Esophagus (tissue), 2 donors: Measurements from ENCODE around the gene ADAM23. TPM values are rescaled to one million over a fixed set of nuclear protein-coding genes. Genes with fewer than 3 reads are reported as not detected.

Source experiments
- H3K27ac ChIP-seq, 2 donors: one replicate each; pipeline ENCODE4 v1.5.1; 2013; ENCODE audit warnings: low read depth in 2 of 2, mild to moderate bottlenecking in 2 of 2, inconsistent platforms in 1 of 2, low read length in 1 of 2, moderate library complexity in 1 of 2
- H3K27me3 ChIP-seq, 2 donors: one replicate each; pipeline ENCODE4 v1.6.1; 2013; ENCODE audit warnings: low read length in 2 of 2, control low read depth in 1 of 2, mild to moderate bottlenecking in 1 of 2; ENCODE audit not compliant: insufficient read depth in 2 of 2, control insufficient read depth in 1 of 2
- H3K36me3 ChIP-seq, 2 donors: one replicate each; pipeline ENCODE4 v1.6.1; 2013; ENCODE audit warnings: low read length in 1 of 2; ENCODE audit not compliant: control insufficient read depth in 2 of 2, insufficient read depth in 2 of 2
- H3K4me1 ChIP-seq, 2 donors: one replicate each; pipeline ENCODE4 v1.6.1; 2013; ENCODE audit warnings: low read length in 1 of 2; ENCODE audit not compliant: control insufficient read depth in 2 of 2, insufficient read depth in 2 of 2
- H3K4me3 ChIP-seq, 2 donors: one replicate each; pipeline ENCODE4 v1.5.1; 2013; ENCODE audit warnings: low read length in 2 of 2, mild to moderate bottlenecking in 2 of 2, low read depth in 1 of 2, moderate library complexity in 1 of 2
- H3K9me3 ChIP-seq, 2 donors: one replicate each; pipeline ENCODE4 v1.6.1; 2013; ENCODE audit warnings: mild to moderate bottlenecking in 2 of 2, low read depth in 1 of 2, low read length in 1 of 2, moderate library complexity in 1 of 2; ENCODE audit not compliant: control insufficient read depth in 2 of 2, insufficient read depth in 1 of 2
- WGBS, 2 donors: extraction: QIAGEN DNeasy Blood & Tissue Kit; methylation state at CpG; one replicate each; pipeline ENCODE4 v1.1.7; 2013; 5-methylcytosine and 5-hydroxymethylcytosine counted together
- polyA plus RNA-seq, 2 donors: library from polyadenylated mRNA; stranded (reverse); fragments of 200-250 nt; gene quantifications; one replicate each; pipeline ENCODE4 v1.2.3, GENCODE V29; 2013
- donor health status: healthy with polysubstance abuse.
- donor health status: Bipolar disorder and iron deficiency.

ADAM23 gene
- polyA plus RNA-seq, 2 donors = 1.6 to 2.3 TPM

DNA sequence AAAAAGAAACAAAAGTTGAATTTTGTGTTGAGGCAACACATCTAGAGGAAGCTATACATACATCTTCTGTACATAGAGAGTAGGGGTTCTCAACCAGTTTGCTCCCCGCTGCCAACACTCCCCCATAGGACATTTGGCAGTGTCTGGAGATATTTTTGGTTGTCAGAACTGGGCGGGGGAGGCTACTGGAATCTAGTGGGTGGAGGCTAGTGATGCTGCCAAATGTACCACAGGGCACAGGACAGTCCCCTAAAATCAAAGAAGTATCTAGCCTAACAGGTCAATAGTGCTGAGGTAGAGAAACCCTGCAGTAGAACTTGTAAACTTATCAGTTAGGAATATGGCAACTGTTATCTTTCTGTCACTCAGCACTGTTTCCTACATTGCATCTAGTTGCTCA, 21.3 kb downstream of the ADAM23 start:
- Histone ChIP-seq H3K27me3 (no peaks in the 10 kb centered on the region), H3K4me1 (no peaks in the 10 kb centered on the region), H3K27ac (no peak overlapping the region), H3K9me3 (peaks cover 0 to 2% of the 10 kb centered on the region in 2 donors), H3K4me3 (no peak overlapping the region), H3K36me3 (no peaks in the 10 kb centered on the region)
- 75 to 78% methylated on average over 2 of the region's 2 CpGs for WGBS, 2 donors

GRCh38 chr2:206471524-206472062, 28.3 kb downstream of the ADAM23 start:
- Histone ChIP-seq H3K4me1 (peaks cover 0 to 3% of the 10 kb centered on the region in 2 donors), H3K36me3 (no peaks in the 10 kb centered on the region), H3K9me3 (peaks cover 0 to 2% of the 10 kb centered on the region in 2 donors), H3K27ac (no peak overlapping the region), H3K27me3 (no peaks in the 10 kb centered on the region), H3K4me3 (no peak overlapping the region)
- 57 to 62% methylated on average over 2 of the region's 2 CpGs for WGBS, 2 donors

DNA sequence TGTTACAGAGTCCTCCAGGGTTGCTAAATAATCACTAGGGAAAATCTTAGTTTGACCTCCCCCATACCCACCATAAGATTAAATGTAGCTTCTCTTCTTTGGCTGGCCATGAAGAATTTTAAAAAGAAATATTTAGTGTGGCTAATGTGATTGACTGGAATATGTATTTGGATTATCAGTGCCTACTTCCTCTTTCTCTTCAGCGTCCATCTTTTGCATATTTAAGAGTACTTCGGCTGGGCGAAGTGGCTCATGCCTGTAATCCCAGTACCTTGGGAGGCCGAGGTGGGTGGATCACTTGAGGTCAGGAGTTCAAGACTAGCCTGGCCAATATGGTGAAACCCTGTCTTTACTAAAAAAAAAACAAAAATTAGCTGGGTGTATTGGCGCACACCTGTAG, 28.8 kb downstream of the ADAM23 start:
- Histone ChIP-seq H3K9me3 (peaks cover 0 to 2% of the 10 kb centered on the region in 2 donors), H3K27me3 (no peaks in the 10 kb centered on the region), H3K4me3 (no peak overlapping the region), H3K4me1 (peaks cover 0 to 3% of the 10 kb centered on the region in 2 donors), H3K27ac (no peak overlapping the region), H3K36me3 (no peaks in the 10 kb centered on the region)
- 83 to 84% methylated on average over 5 of the region's 5 CpGs for WGBS, 2 donors

DNA sequence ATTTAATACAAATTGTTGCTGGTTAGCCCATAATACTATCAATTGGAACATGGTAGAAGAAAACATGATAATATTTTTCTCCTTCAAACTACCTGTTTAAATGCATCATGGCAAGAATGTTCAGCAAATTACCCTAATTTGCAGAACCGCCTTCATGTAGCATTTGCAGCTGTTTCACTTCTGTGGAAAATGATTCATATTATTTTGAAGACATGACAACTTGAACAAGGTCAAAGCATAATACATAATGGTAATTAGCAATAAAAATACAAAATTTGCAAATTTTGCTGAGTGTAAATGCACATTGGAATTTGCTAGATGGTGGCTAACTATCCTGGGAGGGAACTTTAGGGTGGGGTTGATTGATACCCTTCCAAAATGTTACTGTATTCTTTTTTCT, 30.8 kb downstream of the ADAM23 start:
- Histone ChIP-seq H3K9me3 (no peaks in the 10 kb centered on the region), H3K36me3 (no peaks in the 10 kb centered on the region), H3K27ac (no peak overlapping the region), H3K4me1 (peaks cover 0 to 3% of the 10 kb centered on the region in 2 donors), H3K27me3 (no peaks in the 10 kb centered on the region), H3K4me3 (no peak overlapping the region)
- WGBS, 2 donors = 81 to 95% methylated on average over 1 of the region's 1 CpG

- Histone ChIP-seq H3K4me3 (no peak overlapping the region), H3K27me3 (no peaks in the 10 kb centered on the region), H3K9me3 (no peaks in the 10 kb centered on the region), H3K36me3 (no peaks in the 10 kb centered on the region), H3K4me1 (peaks cover 0 to 3% of the 10 kb centered on the region in 2 donors), H3K27ac (no peak overlapping the region)
- WGBS, 2 donors = 54% methylated on average over 1 of the region's 1 CpG
Measured at GRCh38 chr2:206477296-206477695, 34.0 kb downstream of the ADAM23 start.

DNA sequence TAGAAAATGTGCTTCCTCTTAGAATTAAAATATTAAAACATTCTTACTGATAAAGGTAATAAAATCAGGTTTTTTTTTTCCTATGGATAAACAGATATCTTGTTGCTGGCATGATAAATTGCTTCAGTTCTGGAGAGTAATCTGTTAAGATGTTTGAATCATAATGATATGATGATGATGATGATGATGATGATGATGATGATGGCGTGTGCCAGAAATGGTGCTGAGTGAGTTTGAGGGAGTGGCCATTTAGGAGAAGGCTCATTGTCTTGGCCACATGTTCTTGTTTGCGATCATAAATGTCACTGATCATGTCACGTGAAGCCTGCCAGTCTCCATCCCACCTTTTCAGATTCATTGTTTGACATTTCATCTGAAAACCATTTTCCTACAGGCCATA, 35.0 kb downstream of the ADAM23 start:
- Histone ChIP-seq H3K27ac (no peak overlapping the region), H3K36me3 (no peaks in the 10 kb centered on the region), H3K4me3 (no peak overlapping the region), H3K4me1 (peaks cover 0 to 3% of the 10 kb centered on the region in 2 donors), H3K27me3 (no peaks in the 10 kb centered on the region), H3K9me3 (no peaks in the 10 kb centered on the region)
- 77 to 84% methylated on average over 3 of the region's 3 CpGs for WGBS, 2 donors

GRCh38 chr2:206480161-206480560, 36.8 kb downstream of the ADAM23 start:
- H3K4me3 ChIP-seq = no peak overlapping the region
- H3K9me3 ChIP-seq = no peaks in the 10 kb centered on the region
- peaks cover 0 to 3% of the 10 kb centered on the region in 2 donors for H3K4me1 ChIP-seq
- H3K27me3 ChIP-seq = no peaks in the 10 kb centered on the region
- WGBS, 2 donors = 47 to 58% methylated on average over 2 of the region's 2 CpGs
- H3K36me3 ChIP-seq = no peaks in the 10 kb centered on the region
- no peak overlapping the region for H3K27ac ChIP-seq

- WGBS, 2 donors = 74 to 77% methylated on average over 4 of the region's 4 CpGs
- peaks cover 0 to 3% of the 10 kb centered on the region in 2 donors for H3K4me1 ChIP-seq
- H3K4me3 ChIP-seq = no peak overlapping the region
- no peaks in the 10 kb centered on the region for H3K27me3 ChIP-seq
- H3K27ac ChIP-seq = no peak overlapping the region
- no peaks in the 10 kb centered on the region for H3K9me3 ChIP-seq
- H3K36me3 ChIP-seq = no peaks in the 10 kb centered on the region
Measured at GRCh38 chr2:206480620-206481019, 37.3 kb downstream of the ADAM23 start.

GRCh38 chr2:206481056-206481455, 37.7 kb downstream of the ADAM23 start:
- no peak overlapping the region for H3K4me3 ChIP-seq
- no peaks in the 10 kb centered on the region for H3K9me3 ChIP-seq
- no peaks in the 10 kb centered on the region for H3K27me3 ChIP-seq
- no peaks in the 10 kb centered on the region for H3K36me3 ChIP-seq
- no peak overlapping the region for H3K27ac ChIP-seq
- 76 to 81% methylated on average over 3 of the region's 3 CpGs for WGBS, 2 donors
- peaks cover 0 to 3% of the 10 kb centered on the region in 2 donors for H3K4me1 ChIP-seq

GRCh38 chr2:206482123-206482522, 38.8 kb downstream of the ADAM23 start:
- 78 to 79% methylated on average over 4 of the region's 4 CpGs for WGBS, 2 donors
- H3K9me3 ChIP-seq = no peaks in the 10 kb centered on the region

More at GRCh38 chr2:206482123-206482522, 38.8 kb downstream of the ADAM23 start:
- Histone ChIP-seq H3K4me1 (no peaks in the 10 kb centered on the region), H3K27me3 (no peaks in the 10 kb centered on the region), H3K27ac (no peak overlapping the region), H3K4me3 (no peak overlapping the region), H3K36me3 (no peaks in the 10 kb centered on the region)
